Uterus (tissue), 2 donors: ENCODE data around the gene GALT.

Source experiments
- CTCF ChIP-seq, 4 experiments: fragments of 200-600 bp in 2 of 4; fragments of 450-650 bp in 2 of 4; sonication (generic) in 2 of 4; IDR thresholded peaks; one replicate each; pipeline ENCODE4 v1.5.1; 2016 to 2019; ENCODE audit warnings: antibody characterized with exemption in 4 of 4, mild to moderate bottlenecking in 2 of 4, moderate library complexity in 1 of 4
- POLR2A ChIP-seq, 2 donors: fragments of 450-650 bp; IDR thresholded peaks; one replicate each; pipeline ENCODE4 v1.6.1; 2016; ENCODE audit warnings: antibody characterized with exemption in 2 of 2, mild to moderate bottlenecking in 1 of 2, moderate library complexity in 1 of 2

DNA sequence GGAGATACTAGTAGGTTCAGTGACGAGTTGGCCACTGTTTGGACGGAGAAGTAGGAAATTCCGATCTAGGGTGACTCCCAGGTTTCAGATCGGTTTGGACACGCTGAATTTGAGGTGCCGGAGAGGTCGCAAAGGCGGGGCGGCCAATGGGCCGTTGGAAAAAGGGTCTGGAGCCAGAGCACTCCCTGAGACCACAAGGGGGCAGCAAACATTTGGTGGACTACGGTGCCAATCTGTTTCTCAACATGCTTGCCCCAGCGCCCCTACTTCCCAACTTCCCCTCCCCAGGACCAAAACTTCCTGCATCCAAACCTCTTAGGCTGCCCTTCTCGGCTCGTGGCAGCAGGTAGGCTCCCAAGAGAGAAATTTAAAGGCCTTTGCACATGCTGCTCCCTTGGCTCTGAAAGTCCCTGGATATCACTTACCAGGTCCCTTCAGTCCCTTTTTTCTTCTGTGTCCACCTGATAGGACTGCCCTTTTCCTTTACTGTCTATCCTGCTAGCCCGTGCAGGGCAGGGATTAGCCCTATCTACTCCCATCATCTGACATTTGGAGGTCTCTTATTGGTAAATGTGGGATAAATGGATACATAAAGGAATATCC, 33.6 kb upstream of the GALT start:
- TF ChIP-seq CTCF (IDR thresholded peaks at IDR 0.05) (peak; percentile 74 to 86 (median 78)), POLR2A (IDR thresholded peaks at IDR 0.05) (no peak)
